ENCODE measurements around the gene VSIG4.
"Not testable (repeated sequence)": the region's sequence is repeated elsewhere in the genome, so short reads cannot be mapped to it uniquely, and the experiment has no call there.

VSIG4 gene

GRCh38 chrX:65975161-65975751, 64.6 kb downstream of the VSIG4 start:
- not testable (repeated sequence) for DNase-seq
